Lower leg skin (tissue), 4 donors: ENCODE measurements around the gene NWD2. TPM values are rescaled to one million over a fixed set of nuclear protein-coding genes. Genes with fewer than 3 reads are reported as not detected.

Source experiments
- DNase-seq, 2 donors: peaks; one replicate each; pipeline ENCODE4 v3.0.0-alpha.2; 2019; ENCODE audit warnings: low spot score in 2 of 2
- H3K4me3 ChIP-seq: fragments of 200-600 bp; sonication (generic); 2 replicates; pipeline ENCODE4 v1.5.1; 2017; ENCODE audit warnings: mild to moderate bottlenecking, low read depth; ENCODE audit not compliant: poor library complexity, severe bottlenecking
- CTCF ChIP-seq, 3 donors: fragments of 450-650 bp; IDR thresholded peaks; one replicate each; pipeline ENCODE4 v1.5.1; 2016; ENCODE audit warnings: antibody characterized with exemption in 3 of 3, mild to moderate bottlenecking in 3 of 3, moderate library complexity in 2 of 3
- POLR2A ChIP-seq, 2 donors: fragments of 450-650 bp; IDR thresholded peaks; one replicate each; pipeline ENCODE4 v1.6.1; 2016 to 2017; ENCODE audit warnings: antibody characterized with exemption in 2 of 2, mild to moderate bottlenecking in 1 of 2, moderate library complexity in 1 of 2
- WGBS, 2 donors: methylation state at CpG; one replicate each; pipeline ENCODE4 v1.1.5; 2018; 5-methylcytosine and 5-hydroxymethylcytosine counted together
- intact Hi-C: fragments of 100-400 bp; cut with DNase I; formaldehyde crosslinking; loops from one replicate; pipeline ENCODE4 v1.15.0; 2023; ENCODE audit warnings: low total_unique reads
- total RNA-seq, 4 donors: library from RNA; depleted of rRNA; stranded (reverse); fragments of >200 nt; gene quantifications; one replicate each; pipeline ENCODE4 v1.1.0, GENCODE V29; 2016

Gene NWD2
- total RNA-seq, 4 donors from 2014 or later, result 0.72 to 2.8 (median 0.97) TPM

- no peak for TF ChIP-seq POLR2A (IDR thresholded peaks at IDR 0.05)
- TF ChIP-seq CTCF (IDR thresholded peaks at IDR 0.05), result no peak
- 79 to 82% methylated on average over 6 of the region's 6 CpGs for WGBS, 2 donors
- intact Hi-C loops, result no loop called here
- no peak for DNase-seq
- H3K4me3 ChIP-seq, result no peak overlapping the region
These were observed 233.6 kb downstream of the NWD2 start for GRCh38 chr4:37478151-37478550.

- no peak overlapping the region for H3K4me3 ChIP-seq
- TF ChIP-seq CTCF (IDR thresholded peaks at IDR 0.05), result no peak
- TF ChIP-seq POLR2A (IDR thresholded peaks at IDR 0.05), result no peak
- no peak for DNase-seq
- WGBS, 2 donors, result 48 to 73% methylated on average over 4 of the region's 4 CpGs
- intact Hi-C loops, result no loop called here
These were observed 236.0 kb downstream of the NWD2 start for GRCh38 chr4:37480509-37480908.

GRCh38 chr4:37481547-37482122 lies 237.1 kb downstream of the NWD2 start:
- intact Hi-C loops, result no loop called here
- no peak for DNase-seq
- WGBS, 2 donors, result 85 to 87% methylated on average over 5 of the region's 5 CpGs
- no peak overlapping the region for H3K4me3 ChIP-seq
- TF ChIP-seq POLR2A (IDR thresholded peaks at IDR 0.05), result no peak
- no peak for TF ChIP-seq CTCF (IDR thresholded peaks at IDR 0.05)

GRCh38 chr4:37482236-37482913 lies 237.8 kb downstream of the NWD2 start:
- no peak overlapping the region for H3K4me3 ChIP-seq
- no peak for TF ChIP-seq CTCF (IDR thresholded peaks at IDR 0.05)
- DNase-seq, result no peak
- 64 to 77% methylated on average over 1 of the region's 1 CpG for WGBS, 2 donors
- intact Hi-C loops, result no loop called here

GRCh38 chr4:37483610-37484009 lies 239.1 kb downstream of the NWD2 start:
- intact Hi-C loops, result no loop called here
- no peak for TF ChIP-seq CTCF (IDR thresholded peaks at IDR 0.05)
- TF ChIP-seq POLR2A (IDR thresholded peaks at IDR 0.05), result no peak
- 55 to 78% methylated on average over 1 of the region's 1 CpG for WGBS, 2 donors
- H3K4me3 ChIP-seq, result no peak overlapping the region
- no peak for DNase-seq

- DNase-seq, result no peak
- H3K4me3 ChIP-seq, result no peak overlapping the region
- no peak for TF ChIP-seq POLR2A (IDR thresholded peaks at IDR 0.05)
- no peak for TF ChIP-seq CTCF (IDR thresholded peaks at IDR 0.05)
- intact Hi-C loops, result no loop called here
- WGBS, 2 donors, result 40 to 43% methylated on average over 3 of the region's 3 CpGs
These were observed 241.6 kb downstream of the NWD2 start for GRCh38 chr4:37486166-37486565.
